Endothelial cell of umbilical vein (primary cell): ENCODE results near the gene ARG1.

Experiments
- JUN ChIP-seq: IDR thresholded peaks from 2 replicates; pipeline ENCODE4 v1.6.1; 2011; ENCODE audit warnings: borderline replicate concordance, low read depth; ENCODE audit not compliant: insufficient read length, insufficient read depth
- POLR2A ChIP-seq: IDR thresholded peaks from 2 replicates; pipeline ENCODE4 v1.6.1; 2012; ENCODE audit warnings: low read depth, mild to moderate bottlenecking, control low read depth, low read length
- POLR2AphosphoS5 ChIP-seq: IDR thresholded peaks from 2 replicates; pipeline ENCODE4 v1.6.1; 2012; ENCODE audit warnings: low read depth, mild to moderate bottlenecking, control low read depth, low read length, moderate library complexity; ENCODE audit not compliant: insufficient read depth

DNA sequence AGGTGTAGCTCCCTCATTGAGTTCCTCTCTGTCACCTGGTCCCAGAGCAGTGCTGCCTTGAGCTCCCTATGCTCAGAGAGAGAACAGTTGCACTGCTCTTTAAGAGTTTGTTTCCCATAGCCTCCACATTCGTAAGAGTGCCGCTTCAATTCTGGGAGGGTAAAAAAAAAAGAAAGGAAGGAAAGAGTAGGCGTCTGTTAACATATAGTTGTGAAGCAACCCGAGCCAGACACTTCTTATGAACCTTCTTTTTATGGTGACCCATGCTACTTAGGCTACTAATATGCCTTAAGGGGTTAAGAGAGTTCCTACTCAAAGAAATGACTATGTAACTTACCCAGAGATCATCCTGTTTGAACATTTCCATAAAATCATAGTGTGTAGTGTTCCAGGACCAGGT, 4.3 kb upstream of the ARG1 start:
- TF ChIP-seq JUN (no peak), POLR2A (no peak), POLR2AphosphoS5 (no peak)
